ENCODE results near the gene MUC6. TPM values are rescaled to one million over a fixed set of nuclear protein-coding genes. Genes with fewer than 3 reads are reported as not detected.

The MUC6 gene
- total RNA-seq, 6 experiments from 2014 or later: not detected

DNA sequence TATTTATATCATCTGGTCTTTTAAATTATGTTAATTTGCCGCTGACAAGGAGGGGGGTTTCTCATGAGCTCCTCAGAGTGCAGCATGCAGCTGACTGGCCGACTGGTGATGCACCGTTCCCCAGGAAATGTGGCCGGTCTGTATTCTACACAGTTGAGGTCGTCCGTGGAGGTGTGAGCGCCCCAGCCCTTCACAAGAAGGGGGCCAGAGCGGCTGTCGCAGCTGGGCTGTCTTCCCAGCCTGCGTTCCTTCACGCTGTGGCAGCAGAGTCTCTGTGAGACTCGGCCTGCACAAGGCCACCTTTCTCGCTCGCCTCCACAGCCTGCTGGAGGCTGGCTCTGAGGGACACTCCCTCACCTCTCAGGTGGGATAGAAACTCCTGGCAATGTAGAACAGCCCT, 67.7 kb downstream of the MUC6 start:
- Mint-ChIP-seq H3K4me3 (no peak overlapping the region), H3K4me1 (ENCODE audit: low read depth) (peaks cover 12% of the 10 kb centered on the region), H3K36me3 (ENCODE audit: low read depth) (peaks cover 24% of the 10 kb centered on the region), H3K27me3 (ENCODE audit: insufficient read depth) (no peaks in the 10 kb centered on the region; the same call in 1 of the 2 replicates), H3K27ac (no peak overlapping the region), H3K9me3 (no peaks in the 10 kb centered on the region; the same call in 1 of the 2 replicates)
- TF ChIP-seq, protein P1, sequence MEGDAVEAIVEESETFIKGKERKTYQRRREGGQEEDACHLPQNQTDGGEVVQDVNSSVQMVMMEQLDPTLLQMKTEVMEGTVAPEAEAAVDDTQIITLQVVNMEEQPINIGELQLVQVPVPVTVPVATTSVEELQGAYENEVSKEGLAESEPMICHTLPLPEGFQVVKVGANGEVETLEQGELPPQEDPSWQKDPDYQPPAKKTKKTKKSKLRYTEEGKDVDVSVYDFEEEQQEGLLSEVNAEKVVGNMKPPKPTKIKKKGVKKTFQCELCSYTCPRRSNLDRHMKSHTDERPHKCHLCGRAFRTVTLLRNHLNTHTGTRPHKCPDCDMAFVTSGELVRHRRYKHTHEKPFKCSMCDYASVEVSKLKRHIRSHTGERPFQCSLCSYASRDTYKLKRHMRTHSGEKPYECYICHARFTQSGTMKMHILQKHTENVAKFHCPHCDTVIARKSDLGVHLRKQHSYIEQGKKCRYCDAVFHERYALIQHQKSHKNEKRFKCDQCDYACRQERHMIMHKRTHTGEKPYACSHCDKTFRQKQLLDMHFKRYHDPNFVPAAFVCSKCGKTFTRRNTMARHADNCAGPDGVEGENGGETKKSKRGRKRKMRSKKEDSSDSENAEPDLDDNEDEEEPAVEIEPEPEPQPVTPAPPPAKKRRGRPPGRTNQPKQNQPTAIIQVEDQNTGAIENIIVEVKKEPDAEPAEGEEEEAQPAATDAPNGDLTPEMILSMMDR (IDR thresholded peaks at IDR 0.05): no peak
- DNase-seq: no peak

DNA sequence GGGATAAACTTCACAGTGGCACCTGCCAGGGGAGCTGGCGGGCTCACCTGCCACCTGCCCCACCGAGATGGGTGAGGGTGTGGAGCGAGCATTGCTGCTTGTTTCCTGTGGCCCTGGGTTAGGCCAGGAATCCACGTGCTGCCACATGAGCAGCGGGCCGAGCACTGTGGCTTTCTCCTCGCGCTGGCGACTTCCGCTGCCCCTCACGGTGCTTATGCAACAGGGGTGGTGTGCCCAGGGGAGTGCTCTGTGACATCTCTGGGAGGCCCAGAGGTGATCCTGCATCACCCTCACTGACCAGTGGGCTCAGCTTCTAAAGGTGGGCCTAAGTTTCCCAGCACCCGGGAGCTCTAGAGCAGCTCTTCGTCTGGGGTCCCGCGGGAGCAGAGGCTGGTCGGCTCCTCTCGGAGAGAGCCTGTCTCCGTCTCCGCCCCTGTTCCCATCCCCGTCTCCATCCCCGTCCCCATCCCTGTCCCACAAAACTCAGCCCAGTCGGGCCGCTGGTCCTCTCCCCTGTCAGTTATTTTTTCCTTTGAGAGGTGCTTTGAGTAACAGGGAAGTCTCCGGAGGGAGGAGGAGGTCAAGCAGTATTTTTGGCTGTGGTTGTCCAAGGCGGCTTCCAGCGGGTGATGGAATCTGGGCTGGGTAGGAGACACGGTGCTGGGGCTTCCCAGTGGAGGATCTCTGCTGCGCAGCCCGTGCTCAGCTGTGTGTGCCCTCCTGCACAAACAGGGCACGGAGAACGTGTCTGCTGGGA, 68.3 kb downstream of the MUC6 start:
- H3K36me3 Mint-ChIP-seq (ENCODE audit: low read depth): peaks cover 28% of the 10 kb centered on the region

DNA sequence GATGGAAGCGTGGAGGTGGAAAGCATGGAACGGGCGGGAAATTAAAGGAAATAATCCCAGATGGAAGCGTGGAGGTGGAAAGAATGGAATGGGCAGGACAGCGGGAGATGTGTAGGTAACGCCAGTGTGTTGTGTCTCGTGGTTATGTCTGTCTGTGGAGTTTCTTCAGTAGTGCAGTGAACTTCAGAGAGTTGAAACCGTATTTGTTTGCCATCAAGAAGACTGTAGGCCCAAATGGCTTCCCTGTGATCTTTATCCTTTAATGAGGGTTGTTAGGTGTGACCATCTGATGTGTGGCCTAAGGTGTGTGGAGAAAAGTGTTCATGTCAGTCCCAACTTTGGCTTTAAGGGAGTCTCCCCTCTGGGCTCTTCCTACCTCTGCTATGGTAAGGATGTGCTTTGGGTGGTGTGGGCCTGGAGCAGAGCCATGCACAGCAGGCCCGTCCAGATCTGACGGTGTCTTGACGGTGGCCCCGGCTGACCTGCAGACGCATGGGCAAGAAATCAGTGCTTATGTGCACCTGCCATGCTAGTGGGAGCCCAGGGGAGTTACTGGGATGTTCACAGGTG, 71.2 kb downstream of the MUC6 start:
- no peak overlapping the region for H3K4me3 Mint-ChIP-seq
- H3K27ac Mint-ChIP-seq: no peak overlapping the region
- peaks cover 36% of the 10 kb centered on the region for H3K36me3 Mint-ChIP-seq (ENCODE audit: low read depth)
- TF ChIP-seq, protein P1 (IDR thresholded peaks at IDR 0.05): no peak
- no peak for DNase-seq
- peaks cover 12% of the 10 kb centered on the region for H3K4me1 Mint-ChIP-seq (ENCODE audit: low read depth)
- H3K9me3 Mint-ChIP-seq: no peaks in the 10 kb centered on the region; the same call in 1 of the 2 replicates
- no peaks in the 10 kb centered on the region for H3K27me3 Mint-ChIP-seq (ENCODE audit: insufficient read depth)

More for the DNA sequence above, 68.3 kb downstream of the MUC6 start:
- no peak overlapping the region for H3K4me3 Mint-ChIP-seq
- no peaks in the 10 kb centered on the region; the same call in 1 of the 2 replicates for H3K9me3 Mint-ChIP-seq
- no peaks in the 10 kb centered on the region; the same call in 1 of the 2 replicates for H3K27me3 Mint-ChIP-seq (ENCODE audit: insufficient read depth)
- no peak overlapping the region for H3K27ac Mint-ChIP-seq
- no peak for DNase-seq
- TF ChIP-seq, protein P1 (IDR thresholded peaks at IDR 0.05): no peak
- peaks cover 12% of the 10 kb centered on the region for H3K4me1 Mint-ChIP-seq (ENCODE audit: low read depth)

DNA sequence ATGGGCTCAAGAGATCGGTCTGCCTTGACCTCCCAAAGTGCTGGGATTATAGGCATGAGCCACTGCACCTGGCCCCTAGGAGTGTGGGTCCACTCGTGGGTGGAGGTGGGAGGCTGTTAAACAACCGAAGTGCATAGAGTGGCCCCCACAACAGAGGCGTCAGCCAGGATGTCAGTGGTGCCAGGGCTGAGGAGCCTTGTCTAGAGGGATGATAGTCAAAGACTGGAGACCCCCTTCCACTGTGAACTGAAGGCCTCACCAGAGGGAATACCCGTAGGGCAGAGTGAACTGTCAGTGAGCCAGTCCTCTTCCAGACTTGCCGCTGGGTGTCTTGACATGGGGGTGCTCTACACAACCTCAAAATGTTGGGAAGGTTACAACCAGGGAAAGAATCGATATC, 72.7 kb downstream of the MUC6 start:
- H3K27me3 Mint-ChIP-seq (ENCODE audit: insufficient read depth): no peaks in the 10 kb centered on the region
- peaks cover 12% of the 10 kb centered on the region for H3K4me1 Mint-ChIP-seq (ENCODE audit: low read depth)
- no peaks in the 10 kb centered on the region; the same call in 1 of the 2 replicates for H3K9me3 Mint-ChIP-seq
- TF ChIP-seq, protein P1 (IDR thresholded peaks at IDR 0.05): no peak
- peaks cover 32% of the 10 kb centered on the region for H3K36me3 Mint-ChIP-seq (ENCODE audit: low read depth)
- no peak overlapping the region for H3K4me3 Mint-ChIP-seq
- H3K27ac Mint-ChIP-seq: no peak overlapping the region
- no peak for DNase-seq

Other genes with a start within 250 kb of the MUC6 start
- 10 to 100 TPM in 5 of 6 experiments, 1 to 10 TPM in 1; 8.2 to 12.2 (median 11.0) TPM for gene CEND1, start 246.6 kb downstream of the MUC6 start, total RNA-seq (2021; fragmentation: NEBNext Ultra II Directional; extraction: Animal tissue kit (Norgen Biotek cat#: 25700))
- 10 to 100 TPM; 39.7 to 47.3 (median 42.9) TPM for gene SLC25A22, start 238.4 kb downstream of the MUC6 start, total RNA-seq (2021; fragmentation: NEBNext Ultra II Directional; extraction: Animal tissue kit (Norgen Biotek cat#: 25700))
- 10 to 100 TPM; 11.0 to 15.9 (median 13.7) TPM for gene PIDD1, start 231.5 kb downstream of the MUC6 start, total RNA-seq (2021; fragmentation: NEBNext Ultra II Directional; extraction: Animal tissue kit (Norgen Biotek cat#: 25700))
- gene RPLP2, start 226.8 kb downstream of the MUC6 start, total RNA-seq (2021; fragmentation: NEBNext Ultra II Directional; extraction: Animal tissue kit (Norgen Biotek cat#: 25700)): 1,000 to 10,000 TPM; 1,532 to 1,781 (median 1,709) TPM
- gene PNPLA2, start 217.8 kb downstream of the MUC6 start, total RNA-seq (2021; fragmentation: NEBNext Ultra II Directional; extraction: Animal tissue kit (Norgen Biotek cat#: 25700)): 100 to 1,000 TPM; 103 to 148 (median 130) TPM
- gene CRACR2B, start 208.8 kb downstream of the MUC6 start, total RNA-seq (2021; fragmentation: NEBNext Ultra II Directional; extraction: Animal tissue kit (Norgen Biotek cat#: 25700)): 1 to 10 TPM in 4 of 6 experiments, under 1 TPM in 2; 0.63 to 2.2 (median 1.2) TPM
- gene CD151, start 203.8 kb downstream of the MUC6 start, total RNA-seq (2021; fragmentation: NEBNext Ultra II Directional; extraction: Animal tissue kit (Norgen Biotek cat#: 25700)): 1,000 to 10,000 TPM in 1 of 6 experiments, 100 to 1,000 TPM in 5; 719 to 1,001 (median 755) TPM
- 100 to 1,000 TPM; 439 to 504 (median 478) TPM for gene POLR2L, start 194.2 kb downstream of the MUC6 start, total RNA-seq (2021; fragmentation: NEBNext Ultra II Directional; extraction: Animal tissue kit (Norgen Biotek cat#: 25700))
- 100 to 1,000 TPM; 193 to 267 (median 212) TPM for gene TSPAN4, start 193.9 kb downstream of the MUC6 start, total RNA-seq (2021; fragmentation: NEBNext Ultra II Directional; extraction: Animal tissue kit (Norgen Biotek cat#: 25700))
- 100 to 1,000 TPM; 116 to 145 (median 133) TPM for gene CHID1, start 125.9 kb downstream of the MUC6 start, total RNA-seq (2021; fragmentation: NEBNext Ultra II Directional; extraction: Animal tissue kit (Norgen Biotek cat#: 25700))
- 10 to 100 TPM; 65.4 to 73.4 (median 70.9) TPM for gene AP2A2, start 110.8 kb downstream of the MUC6 start, total RNA-seq (2021; fragmentation: NEBNext Ultra II Directional; extraction: Animal tissue kit (Norgen Biotek cat#: 25700))
- gene MUC2, start 38.2 kb upstream of the MUC6 start, total RNA-seq (2021; fragmentation: NEBNext Ultra II Directional; extraction: Animal tissue kit (Norgen Biotek cat#: 25700)): under 1 TPM in 1 of 6 experiments, not detected in 5; 0.24 TPM
- not detected for gene MUC5AC, start 121.2 kb upstream of the MUC6 start, total RNA-seq (2021; fragmentation: NEBNext Ultra II Directional; extraction: Animal tissue kit (Norgen Biotek cat#: 25700))
- gene MUC5B, start 186.3 kb upstream of the MUC6 start, total RNA-seq (2021; fragmentation: NEBNext Ultra II Directional; extraction: Animal tissue kit (Norgen Biotek cat#: 25700)): not detected